GM21619 (cell line): ENCODE measurements around the gene ZNF700.
"Not testable (repeated sequence)": the region's sequence is repeated elsewhere in the genome, so short reads cannot be mapped to it uniquely, and the experiment has no call there.

ENCODE experiments used
- ATAC-seq: cut with Tn5 transposase; IDR thresholded peaks from one replicate; pipeline ENCODE4 v1.9.1; 2021; ENCODE audit not compliant: unreplicated experiment

ZNF700 gene

GRCh38 chr19:11924886-11925650 lies at the start of gene ZNF700:
Gene ZNF700, plus strand, starts transcription at chr19:11925107. Its CDS starts 104 bp downstream, at chr19:11925211.
- peak; percentile 83 for ATAC-seq

GRCh38 chr19:11879687-11880266 lies 45.1 kb upstream of the ZNF700 start:
- ATAC-seq = not testable (repeated sequence)

- no peak for ATAC-seq
Measured at GRCh38 chr19:11880598-11880997, 44.3 kb upstream of the ZNF700 start.

GRCh38 chr19:11881151-11881800 lies 43.6 kb upstream of the ZNF700 start:
- no peak for ATAC-seq

- ATAC-seq = no peak
Measured at GRCh38 chr19:11882606-11883005, 42.3 kb upstream of the ZNF700 start.

GRCh38 chr19:11887234-11887610 lies 37.7 kb upstream of the ZNF700 start:
- no peak for ATAC-seq

- ATAC-seq = no peak
Measured at GRCh38 chr19:11887611-11888531, 37.0 kb upstream of the ZNF700 start, which contains the start of gene ZNF69. Gene ZNF69, plus strand, starts transcription at chr19:11887782. Its CDS starts 142 bp downstream, at chr19:11887924.

- not testable (repeated sequence) for ATAC-seq
Measured at GRCh38 chr19:11889901-11890300, 35.0 kb upstream of the ZNF700 start.

GRCh38 chr19:11890634-11891033 lies 34.3 kb upstream of the ZNF700 start:
- ATAC-seq = no peak

GRCh38 chr19:11894851-11895250 lies 30.1 kb upstream of the ZNF700 start:
- ATAC-seq = no peak

GRCh38 chr19:11902228-11902627 lies 22.7 kb upstream of the ZNF700 start:
- no peak for ATAC-seq

- ATAC-seq = no peak
Measured at GRCh38 chr19:11905928-11906327, 19.0 kb upstream of the ZNF700 start.

- ATAC-seq = not testable (repeated sequence)
Measured at GRCh38 chr19:11911937-11912336, 13.0 kb upstream of the ZNF700 start.

- not testable (repeated sequence) for ATAC-seq
Measured at GRCh38 chr19:11914417-11915051, 10.4 kb upstream of the ZNF700 start.

- ATAC-seq = no peak
Measured at GRCh38 chr19:11921852-11922495, 2.9 kb upstream of the ZNF700 start.

GRCh38 chr19:11925651-11926187 lies 812 bp downstream of the ZNF700 start:
- not testable (repeated sequence) for ATAC-seq

GRCh38 chr19:11927227-11927626 lies 2.3 kb downstream of the ZNF700 start:
- no peak for ATAC-seq

GRCh38 chr19:11931051-11931450 lies 6.1 kb downstream of the ZNF700 start:
- ATAC-seq = no peak

GRCh38 chr19:11931513-11931912 lies 6.6 kb downstream of the ZNF700 start:
- ATAC-seq = no peak

GRCh38 chr19:11935829-11936228 lies 10.9 kb downstream of the ZNF700 start:
- ATAC-seq = not testable (repeated sequence)
